Pancreas (tissue), 10 donors: ENCODE results near the gene DUSP16. TPM values are rescaled to one million over a fixed set of nuclear protein-coding genes. Genes with fewer than 3 reads are reported as not detected.
A peak's percentile ranks its signal among the peaks of the same experiment; 100 is the strongest.

Source experiments
- ATAC-seq, 4 donors: fragments of 200-7000 bp; cut with Tn5 transposase; one replicate each; pipeline versions ENCODE4 v1.8.0 to v1.9.1; 2020; ENCODE audit warnings: mild to moderate bottlenecking in 4 of 4, moderate library complexity in 4 of 4
- DNase-seq, 6 donors: peaks; one replicate each; pipeline ENCODE4 v3.0.0-alpha.2; 2020
- FAIRE-seq: peaks from 2 replicates; lab custom pipeline; 2012; peaks lifted over from hg19 to GRCh38; lab: Jason Lieb, UNC
- H3K27ac ChIP-seq, 4 donors: fragments of 200-600 bp; sonication (generic); 1 replicate in 3 of 4; 2 replicates in 1 of 4; pipeline versions ENCODE4 v1.5.0 to v1.8.0; 2020
- H3K27me3 ChIP-seq, 4 donors: fragments of 200-600 bp; one replicate each; pipeline ENCODE4 v1.8.0; 2021
- H3K36me3 ChIP-seq, 3 donors: fragments of 200-600 bp; sonication (generic) in 1 of 3; one replicate each; pipeline versions ENCODE4 v1.5.0 to v1.8.0; 2020 to 2021
- H3K4me1 ChIP-seq, 3 donors: fragments of 200-600 bp; one replicate each; pipeline ENCODE4 v1.8.0; 2021
- H3K4me3 ChIP-seq, 4 donors: fragments of 200-600 bp; sonication (generic) in 2 of 4; one replicate each; pipeline versions ENCODE4 v1.5.0 to v1.8.0; 2020 to 2021
- H3K9me3 ChIP-seq, 4 donors: fragments of 200-600 bp; one replicate each; pipeline ENCODE4 v1.8.0; 2021
- CTCF ChIP-seq, 4 donors: fragments of 200-600 bp; sonication (generic) in 3 of 4; IDR thresholded peaks; one replicate each; pipeline versions ENCODE4 v1.5.0 to v1.8.0; 2021; ENCODE audit warnings: antibody characterized with exemption in 4 of 4
- WGBS, 2 donors: extraction: QIAGEN DNeasy Blood & Tissue Kit; methylation state at CpG; one replicate each; pipeline ENCODE4 v1.1.7; 2013; 5-methylcytosine and 5-hydroxymethylcytosine counted together
- intact Hi-C, 3 donors: fragments of 100-400 bp; cut with DNase I; formaldehyde crosslinking; loops; one replicate each; pipeline versions ENCODE4 v1.11.1 to v1.14.2; 2022
- polyA plus RNA-seq, 2 donors: library from polyadenylated mRNA; stranded (reverse); fragments of 200-250 nt; gene quantifications; one replicate each; pipeline ENCODE4 v1.2.3, GENCODE V29; 2013
- total RNA-seq, 6 donors: library from RNA; stranded (reverse); fragmentation: NEBNext Ultra II Directional in 4 of 6; extraction: Animal tissue kit (Norgen Biotek cat#: 25700) in 4 of 6; gene quantifications; one replicate each; pipeline versions ENCODE4 v1.2.1 to v1.2.4, GENCODE V29; 2021 to 2023
- donor health status: healthy with polysubstance abuse.
- donor health status: DM: no; HTN: no; CAD: no; lungs with moderate emphysema.
- donor health status: DM: no; HTN: no; CAD: no.
- donor health status: control.
- donor health status: control.
- donor health status: Bipolar disorder and iron deficiency.
- donor health status: DM: yes; HTN: yes; CAD: no.
- donor health status: DM: no; HTN: no; CAD: no.
- donor health status: DM: no; HTN: no; CAD: no.
- donor health status: DM: yes; HTN: yes; CAD: no.

Gene DUSP16
- total and polyA plus RNA-seq, 8 donors = 5.8 to 38.7 (median 26.5) TPM

- no peak for ATAC-seq
- intact Hi-C loops = no loop called here
- WGBS, 2 donors = 98 to 100% methylated on average over 3 of the region's 3 CpGs
- no peaks in the 10 kb centered on the region for H3K9me3 ChIP-seq
- peaks cover 0 to 11% (median 0%) of the 10 kb centered on the region in 3 donors for H3K4me1 ChIP-seq
- H3K4me3 ChIP-seq = no peak overlapping the region
- FAIRE-seq = no peak
- DNase-seq = no peak
- no peak for TF ChIP-seq CTCF (IDR thresholded peaks at IDR 0.05)
- no peaks in the 10 kb centered on the region for H3K27me3 ChIP-seq
- H3K36me3 ChIP-seq = no peaks in the 10 kb centered on the region
- H3K27ac ChIP-seq = no peak overlapping the region
Observed at GRCh38 chr12:12609692-12610091, 47.0 kb upstream of the DUSP16 start.

- FAIRE-seq (no peak), DNase-seq (no peak), ATAC-seq (no peak)
- Histone ChIP-seq H3K27me3 (no peaks in the 10 kb centered on the region), H3K4me3 (no peak overlapping the region), H3K27ac (no peak overlapping the region), H3K9me3 (no peaks in the 10 kb centered on the region), H3K4me1 (peaks cover 0 to 10% (median 0%) of the 10 kb centered on the region in 3 donors), H3K36me3 (no peaks in the 10 kb centered on the region)
- 90 to 93% methylated on average over 1 of the region's 1 CpG for WGBS, 2 donors
- no peak for TF ChIP-seq CTCF (IDR thresholded peaks at IDR 0.05)
- intact Hi-C loops = no loop called here
Observed at GRCh38 chr12:12608557-12608957, 45.9 kb upstream of the DUSP16 start.

- Histone ChIP-seq H3K36me3 (no peaks in the 10 kb centered on the region), H3K27ac (peak overlapping the region in 1 of 4 donors; percentile 66), H3K9me3 (no peaks in the 10 kb centered on the region), H3K27me3 (no peaks in the 10 kb centered on the region), H3K4me3 (no peak overlapping the region), H3K4me1 (no peaks in the 10 kb centered on the region)
- FAIRE-seq (no peak), ATAC-seq (no peak), DNase-seq (no peak)
- 44 to 54% methylated on average over 7 of the region's 7 CpGs for WGBS, 2 donors
- no peak for TF ChIP-seq CTCF (IDR thresholded peaks at IDR 0.05)
- intact Hi-C loops = no loop called here
Observed at GRCh38 chr12:12606781-12607589, 44.3 kb upstream of the DUSP16 start.

GRCh38 chr12:12604740-12605139 is 42.1 kb upstream of the DUSP16 start:
- no peak overlapping the region for H3K4me3 ChIP-seq

More at GRCh38 chr12:12604740-12605139, 42.1 kb upstream of the DUSP16 start:
- 80 to 83% methylated on average over 5 of the region's 5 CpGs for WGBS, 2 donors
- no peak overlapping the region for H3K27ac ChIP-seq
- FAIRE-seq (no peak), ATAC-seq (no peak), DNase-seq (no peak)
- no peak for TF ChIP-seq CTCF (IDR thresholded peaks at IDR 0.05)
- no peaks in the 10 kb centered on the region for H3K36me3 ChIP-seq
- no peaks in the 10 kb centered on the region for H3K27me3 ChIP-seq
- H3K9me3 ChIP-seq = no peaks in the 10 kb centered on the region
- H3K4me1 ChIP-seq = no peaks in the 10 kb centered on the region
- intact Hi-C loops = no loop called here
